Dermis microvascular lymphatic vessel endothelial cell (primary cell): ENCODE data around the gene FAM78A. TPM values are rescaled to one million over a fixed set of nuclear protein-coding genes. Genes with fewer than 3 reads are reported as not detected.
"Not testable (repeated sequence)": the region's sequence is repeated elsewhere in the genome, so short reads cannot be mapped to it uniquely, and the experiment has no call there.

ENCODE experiments used
- DNase-seq, 2 donors: peaks; one replicate each; pipeline versions ENCODE4 v3.0.0 to v3.0.0-alpha.2; 2010; ENCODE audit warnings: low read depth in 2 of 2
- total RNA-seq: library from RNA; depleted of rRNA; stranded (reverse); fragments of >200 nt; gene quantifications from 2 replicates; pipeline ENCODE4 v1.2.1, GENCODE V29; 2014

The FAM78A gene
- total RNA-seq, 1 donor from 2014 or later, result 3.3 TPM

- no peak for DNase-seq
Observed at GRCh38 chr9:131266266-131267229, 9.8 kb downstream of the FAM78A start.

GRCh38 chr9:131264231-131264630, 12.1 kb downstream of the FAM78A start:
- DNase-seq, result no peak

- no peak for DNase-seq
Observed at GRCh38 chr9:131263701-131264100, 12.6 kb downstream of the FAM78A start.

- not testable (repeated sequence) for DNase-seq
Observed at GRCh38 chr9:131263033-131263343, 13.3 kb downstream of the FAM78A start.

- no peak for DNase-seq
Observed at GRCh38 chr9:131262327-131263032, 13.8 kb downstream of the FAM78A start.

- DNase-seq, result no peak
Observed at GRCh38 chr9:131260751-131261452, 15.4 kb downstream of the FAM78A start.

GRCh38 chr9:131259916-131260597, 16.3 kb downstream of the FAM78A start:
- DNase-seq, result no peak

GRCh38 chr9:131259432-131259898, 16.8 kb downstream of the FAM78A start:
- no peak for DNase-seq

- no peak for DNase-seq
Observed at GRCh38 chr9:131258698-131259431, 17.4 kb downstream of the FAM78A start.

- DNase-seq, result no peak
Observed at GRCh38 chr9:131258186-131258585, 18.1 kb downstream of the FAM78A start.

- DNase-seq, result no peak
Observed at GRCh38 chr9:131257266-131258025, 18.9 kb downstream of the FAM78A start.

- DNase-seq, result no peak
Observed at GRCh38 chr9:131255676-131256197, 20.6 kb downstream of the FAM78A start.

- no peak for DNase-seq
Observed at GRCh38 chr9:131254626-131255025, 21.7 kb downstream of the FAM78A start.

GRCh38 chr9:131253891-131254491, 22.3 kb downstream of the FAM78A start:
- DNase-seq, result no peak

GRCh38 chr9:131252120-131252519, 24.2 kb downstream of the FAM78A start:
- DNase-seq, result no peak

- DNase-seq, result no peak
Observed at GRCh38 chr9:131246618-131247017, 29.7 kb downstream of the FAM78A start.

GRCh38 chr9:131244331-131244730, 32.0 kb downstream of the FAM78A start:
- DNase-seq, result not testable (repeated sequence)

GRCh38 chr9:131240047-131240921, 36.0 kb downstream of the FAM78A start:
- no peak for DNase-seq
